Activated T-cell treated with anti-CD3 and anti-CD28 coated beads, Interleukin-2, amount 50 U/mL, for 4 hours (primary cell): ENCODE data around the gene NREP. TPM values are rescaled to one million over a fixed set of nuclear protein-coding genes. Genes with fewer than 3 reads are reported as not detected.

Source experiments
- ATAC-seq, 2 donors: fragments of 200-7000 bp; cut with Tn5 transposase; one replicate each; pipeline ENCODE4 v1.10.0; 2021
- DNase-seq: peaks from one replicate; pipeline ENCODE4 v3.0.0-alpha.2; 2020
- H3K27me3 Mint-ChIP-seq: one replicate; pipeline ENCODE4 v1.8.0; 2021; ENCODE audit warnings: low read depth, mixed read lengths
- H3K36me3 Mint-ChIP-seq: one replicate; pipeline ENCODE4 v1.8.0; 2022; ENCODE audit warnings: mixed read lengths; ENCODE audit not compliant: insufficient read depth
- H3K4me1 Mint-ChIP-seq: one replicate; pipeline ENCODE4 v1.8.0; 2021; ENCODE audit warnings: low read depth, mixed read lengths
- H3K4me3 Mint-ChIP-seq: one replicate; pipeline ENCODE4 v1.8.0; 2021; ENCODE audit warnings: mild to moderate bottlenecking, moderate library complexity, mixed read lengths
- H3K9me3 Mint-ChIP-seq: one replicate; pipeline ENCODE4 v1.8.0; 2021; ENCODE audit warnings: mixed read lengths
- total RNA-seq, 3 donors: library from RNA; stranded (reverse); gene quantifications; one replicate each; pipeline ENCODE4 v1.2.1, GENCODE V29; 2021

The NREP gene
- total RNA-seq, 3 donors from 2014 or later: 5.4 to 16.0 (median 10.0) TPM

- no peak overlapping the region for H3K4me3 Mint-ChIP-seq
- H3K4me1 Mint-ChIP-seq: no peaks in the 10 kb centered on the region
- H3K27me3 Mint-ChIP-seq: peaks cover 12% of the 10 kb centered on the region
- no peaks in the 10 kb centered on the region for H3K36me3 Mint-ChIP-seq
- no peak for ATAC-seq
- H3K9me3 Mint-ChIP-seq: no peaks in the 10 kb centered on the region
- no peak for DNase-seq
These were observed 22.4 kb upstream of the NREP start for GRCh38 chr5:111779260-111779921.

GRCh38 chr5:111776913-111777781, 20.2 kb upstream of the NREP start:
- ATAC-seq: no peak
- no peaks in the 10 kb centered on the region for H3K36me3 Mint-ChIP-seq
- H3K4me3 Mint-ChIP-seq: no peak overlapping the region
- H3K4me1 Mint-ChIP-seq: no peaks in the 10 kb centered on the region
- no peaks in the 10 kb centered on the region for H3K9me3 Mint-ChIP-seq
- no peak for DNase-seq
- H3K27me3 Mint-ChIP-seq: peaks cover 14% of the 10 kb centered on the region

GRCh38 chr5:111775224-111775623, 18.2 kb upstream of the NREP start:
- no peak for ATAC-seq

GRCh38 chr5:111774525-111774924, 17.5 kb upstream of the NREP start:
- Mint-ChIP-seq H3K4me1 (no peaks in the 10 kb centered on the region), H3K9me3 (no peaks in the 10 kb centered on the region), H3K36me3 (no peaks in the 10 kb centered on the region), H3K27me3 (peaks cover 8% of the 10 kb centered on the region), H3K4me3 (no peak overlapping the region)
- no peak for DNase-seq
- ATAC-seq: no peak

More at GRCh38 chr5:111775224-111775623, 18.2 kb upstream of the NREP start:
- DNase-seq: no peak
- H3K36me3 Mint-ChIP-seq: no peaks in the 10 kb centered on the region
- no peak overlapping the region for H3K4me3 Mint-ChIP-seq
- H3K9me3 Mint-ChIP-seq: no peaks in the 10 kb centered on the region
- no peaks in the 10 kb centered on the region for H3K4me1 Mint-ChIP-seq
- peaks cover 11% of the 10 kb centered on the region for H3K27me3 Mint-ChIP-seq

- no peaks in the 10 kb centered on the region for H3K36me3 Mint-ChIP-seq
- no peaks in the 10 kb centered on the region for H3K4me1 Mint-ChIP-seq
- DNase-seq (no peak), ATAC-seq (no peak)
- H3K4me3 Mint-ChIP-seq: no peak overlapping the region
- H3K9me3 Mint-ChIP-seq: no peaks in the 10 kb centered on the region
- peaks cover 8% of the 10 kb centered on the region for H3K27me3 Mint-ChIP-seq
These were observed 15.6 kb upstream of the NREP start for GRCh38 chr5:111772456-111773122.

- no peaks in the 10 kb centered on the region for H3K4me1 Mint-ChIP-seq
- H3K36me3 Mint-ChIP-seq: no peaks in the 10 kb centered on the region
- no peak for DNase-seq
- H3K27me3 Mint-ChIP-seq: peaks cover 2% of the 10 kb centered on the region
- ATAC-seq: no peak
- H3K4me3 Mint-ChIP-seq: no peak overlapping the region
- H3K9me3 Mint-ChIP-seq: no peaks in the 10 kb centered on the region
These were observed 12.5 kb upstream of the NREP start for GRCh38 chr5:111769541-111769940.

GRCh38 chr5:111765613-111766571, 8.9 kb upstream of the NREP start:
- DNase-seq: no peak
- ATAC-seq: no peak
- peaks cover 3% of the 10 kb centered on the region for H3K27me3 Mint-ChIP-seq
- H3K9me3 Mint-ChIP-seq: no peaks in the 10 kb centered on the region
- H3K4me3 Mint-ChIP-seq: no peak overlapping the region
- no peaks in the 10 kb centered on the region for H3K4me1 Mint-ChIP-seq
- no peaks in the 10 kb centered on the region for H3K36me3 Mint-ChIP-seq

GRCh38 chr5:111764019-111764418, 7.0 kb upstream of the NREP start:
- H3K4me1 Mint-ChIP-seq: no peaks in the 10 kb centered on the region
- H3K27me3 Mint-ChIP-seq: peaks cover 13% of the 10 kb centered on the region
- ATAC-seq (no peak), DNase-seq (no peak)
- no peak overlapping the region for H3K4me3 Mint-ChIP-seq
- H3K9me3 Mint-ChIP-seq: no peaks in the 10 kb centered on the region
- H3K36me3 Mint-ChIP-seq: no peaks in the 10 kb centered on the region

- ATAC-seq (no peak), DNase-seq (no peak)
- Mint-ChIP-seq H3K4me3 (no peak overlapping the region), H3K36me3 (no peaks in the 10 kb centered on the region), H3K9me3 (no peaks in the 10 kb centered on the region), H3K4me1 (peaks cover 3% of the 10 kb centered on the region), H3K27me3 (peaks cover 15% of the 10 kb centered on the region)
These were observed 5.9 kb upstream of the NREP start for GRCh38 chr5:111762895-111763294.

GRCh38 chr5:111758284-111758628, 1.3 kb upstream of the NREP start:
- Mint-ChIP-seq H3K4me3 (peak overlapping the region; percentile 78), H3K27me3 (peaks cover 20% of the 10 kb centered on the region), H3K36me3 (no peaks in the 10 kb centered on the region), H3K4me1 (peaks cover 11% of the 10 kb centered on the region), H3K9me3 (no peaks in the 10 kb centered on the region)
- DNase-seq (no peak), ATAC-seq (no peak)

GRCh38 chr5:111757355-111758283, 625 bp upstream of the NREP start:
- H3K4me1 Mint-ChIP-seq: peaks cover 11% of the 10 kb centered on the region
- ATAC-seq: peak; percentile 85 to 87
- peak overlapping the region; percentile 78 for H3K4me3 Mint-ChIP-seq
- H3K36me3 Mint-ChIP-seq: no peaks in the 10 kb centered on the region
- DNase-seq: peak; percentile 70
- H3K9me3 Mint-ChIP-seq: no peaks in the 10 kb centered on the region
- H3K27me3 Mint-ChIP-seq: peaks cover 20% of the 10 kb centered on the region

GRCh38 chr5:111755942-111756381, 1.0 kb downstream of the NREP start:
- Mint-ChIP-seq H3K36me3 (no peaks in the 10 kb centered on the region), H3K4me3 (no peak overlapping the region), H3K27me3 (peaks cover 17% of the 10 kb centered on the region), H3K9me3 (no peaks in the 10 kb centered on the region), H3K4me1 (peaks cover 11% of the 10 kb centered on the region)
- ATAC-seq: no peak
- DNase-seq: no peak

GRCh38 chr5:111755345-111755941, 1.6 kb downstream of the NREP start:
- no peak for DNase-seq
- Mint-ChIP-seq H3K27me3 (peaks cover 17% of the 10 kb centered on the region), H3K4me1 (peaks cover 11% of the 10 kb centered on the region), H3K4me3 (no peak overlapping the region), H3K9me3 (no peaks in the 10 kb centered on the region), H3K36me3 (no peaks in the 10 kb centered on the region)
- no peak for ATAC-seq
